DND-41 (cell line): ENCODE measurements around the gene SPEF1.

Experiments used
- CTCF ChIP-seq: IDR thresholded peaks from 2 replicates; pipeline ENCODE4 v1.5.1; 2012; ENCODE audit warnings: borderline replicate concordance, low read length, moderate library complexity, mild to moderate bottlenecking; ENCODE audit not compliant: poor library complexity, severe bottlenecking; ENCODE audit errors: extremely low read depth
- EZH2 ChIP-seq: IDR thresholded peaks from 3 replicates; pipeline ENCODE4 v1.6.1; 2012; ENCODE audit warnings: borderline replicate concordance, low read depth, mild to moderate bottlenecking, moderate library complexity, low read length, inconsistent platforms; ENCODE audit not compliant: severe bottlenecking

DNA sequence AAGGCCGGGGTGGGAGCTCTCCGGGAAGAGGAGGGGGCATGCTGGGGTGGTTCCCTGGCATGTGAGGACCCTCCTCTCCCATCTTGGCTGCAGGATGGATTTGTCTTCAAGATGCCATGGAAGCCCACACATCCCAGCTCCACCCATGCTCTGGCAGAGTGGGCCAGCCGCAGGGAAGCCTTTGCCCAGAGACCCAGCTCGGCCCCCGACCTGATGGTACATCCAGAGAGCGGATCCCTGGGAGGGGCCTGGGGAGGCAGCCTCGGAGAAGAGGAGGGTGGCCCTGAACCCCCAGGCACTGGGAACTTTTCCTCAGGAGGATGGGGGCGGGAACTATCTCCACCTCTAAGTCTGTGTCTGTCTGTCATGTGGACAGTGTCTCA lies 19.6 kb upstream of the SPEF1 start:
- TF ChIP-seq CTCF = no peak
- no peak for TF ChIP-seq EZH2
